Measurements from ENCODE around the gene GCC1.

The GCC1 gene, protein sequence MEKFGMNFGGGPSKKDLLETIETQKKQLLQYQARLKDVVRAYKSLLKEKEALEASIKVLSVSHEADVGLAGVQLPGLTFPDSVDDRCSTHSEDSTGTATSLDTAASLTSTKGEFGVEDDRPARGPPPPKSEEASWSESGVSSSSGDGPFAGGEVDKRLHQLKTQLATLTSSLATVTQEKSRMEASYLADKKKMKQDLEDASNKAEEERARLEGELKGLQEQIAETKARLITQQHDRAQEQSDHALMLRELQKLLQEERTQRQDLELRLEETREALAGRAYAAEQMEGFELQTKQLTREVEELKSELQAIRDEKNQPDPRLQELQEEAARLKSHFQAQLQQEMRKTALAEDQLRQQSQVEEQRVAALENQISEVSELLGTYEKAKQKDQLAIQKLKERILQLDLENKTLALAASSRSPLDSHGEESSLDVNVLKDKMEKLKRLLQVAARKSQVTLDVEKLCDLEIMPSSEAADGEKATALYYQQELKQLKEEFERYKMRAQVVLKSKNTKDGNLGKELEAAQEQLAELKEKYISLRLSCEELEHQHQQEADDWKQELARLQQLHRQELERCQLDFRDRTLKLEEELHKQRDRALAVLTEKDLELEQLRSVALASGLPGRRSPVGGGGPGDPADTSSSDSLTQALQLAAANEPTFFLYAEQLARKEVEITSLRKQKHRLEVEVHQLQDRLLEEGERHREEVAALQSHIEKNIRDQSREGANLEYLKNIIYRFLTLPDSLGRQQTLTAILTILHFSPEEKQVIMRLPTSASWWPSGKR

DNA sequence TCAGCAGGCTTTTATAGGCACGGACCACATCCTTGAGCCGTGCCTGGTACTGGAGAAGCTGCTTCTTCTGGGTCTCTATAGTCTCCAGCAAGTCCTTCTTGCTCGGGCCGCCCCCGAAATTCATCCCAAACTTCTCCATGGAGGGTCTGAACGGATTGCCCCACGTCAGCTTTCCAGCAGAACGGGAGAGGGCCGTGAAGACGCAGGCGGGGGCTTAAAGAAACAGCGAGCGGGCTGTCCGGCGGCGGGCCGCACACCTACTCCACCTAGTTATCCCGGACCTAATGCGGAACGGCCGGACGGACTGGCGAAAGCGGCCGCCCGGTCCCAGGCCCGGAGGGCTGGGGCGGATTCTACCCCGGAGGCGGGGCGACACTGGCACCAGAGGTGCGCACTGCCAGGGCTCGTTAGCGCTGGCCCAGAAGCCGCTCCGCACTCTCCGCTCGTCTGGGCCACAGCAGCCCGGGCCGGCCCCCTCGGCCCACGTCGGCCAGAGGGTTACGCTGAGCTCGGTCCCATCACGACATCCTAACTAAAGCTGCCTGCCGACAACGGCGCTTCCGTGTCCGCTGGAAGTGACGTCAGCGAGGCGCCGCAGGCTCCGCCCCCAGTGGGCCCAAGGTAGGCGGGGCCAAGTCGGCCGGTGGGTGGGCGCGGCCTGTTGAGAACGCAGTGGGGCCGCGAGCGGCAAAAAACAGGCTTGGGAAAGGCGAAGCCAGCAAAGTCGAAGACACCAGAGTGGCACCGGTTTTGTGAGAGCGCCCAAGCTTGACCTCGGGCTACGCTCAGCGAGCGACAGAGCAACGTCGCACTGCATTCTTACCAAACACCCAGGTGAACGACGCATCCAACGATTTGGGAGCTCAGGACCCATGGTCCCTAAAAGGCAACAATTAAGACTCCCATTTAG is at the start of gene GCC1:
Gene GCC1 (minus strand): TSS at position 553 of the 910 bp plus-strand sequence. CDS start 414 bp downstream, at position 139.
- DNase-seq: peak; percentile 99

DNA sequence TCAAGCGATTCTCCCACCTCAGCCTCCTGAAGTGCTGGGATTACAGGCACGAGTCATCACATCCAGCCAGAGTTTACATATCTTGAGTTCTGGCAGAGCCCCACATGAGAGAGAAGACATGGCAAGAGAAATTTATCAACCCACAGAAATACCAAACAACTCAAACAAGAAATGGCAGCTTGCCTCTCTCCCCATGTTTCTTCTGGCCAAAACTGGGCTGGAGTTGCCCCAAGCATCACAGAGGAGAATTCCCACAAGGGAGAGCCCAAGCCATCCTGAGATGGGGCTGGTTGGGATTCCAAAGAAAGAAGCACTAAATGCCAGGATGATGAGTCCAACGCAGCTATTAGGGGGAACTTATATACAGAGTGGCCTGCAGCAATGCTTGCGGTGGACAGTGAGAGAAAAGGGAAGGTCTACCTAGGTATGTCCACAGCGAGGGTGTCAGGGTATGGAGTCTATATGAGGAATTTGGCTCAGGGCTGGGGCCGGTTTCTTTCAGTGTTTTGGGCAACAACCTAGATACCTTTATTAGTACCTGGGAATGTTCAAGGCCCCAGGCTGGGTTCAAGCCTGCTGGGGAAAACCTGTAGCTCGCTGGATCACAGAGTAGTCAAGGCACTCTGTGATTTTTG is 47.0 kb upstream of the GCC1 start:
- DNase-seq: no peak

DNA sequence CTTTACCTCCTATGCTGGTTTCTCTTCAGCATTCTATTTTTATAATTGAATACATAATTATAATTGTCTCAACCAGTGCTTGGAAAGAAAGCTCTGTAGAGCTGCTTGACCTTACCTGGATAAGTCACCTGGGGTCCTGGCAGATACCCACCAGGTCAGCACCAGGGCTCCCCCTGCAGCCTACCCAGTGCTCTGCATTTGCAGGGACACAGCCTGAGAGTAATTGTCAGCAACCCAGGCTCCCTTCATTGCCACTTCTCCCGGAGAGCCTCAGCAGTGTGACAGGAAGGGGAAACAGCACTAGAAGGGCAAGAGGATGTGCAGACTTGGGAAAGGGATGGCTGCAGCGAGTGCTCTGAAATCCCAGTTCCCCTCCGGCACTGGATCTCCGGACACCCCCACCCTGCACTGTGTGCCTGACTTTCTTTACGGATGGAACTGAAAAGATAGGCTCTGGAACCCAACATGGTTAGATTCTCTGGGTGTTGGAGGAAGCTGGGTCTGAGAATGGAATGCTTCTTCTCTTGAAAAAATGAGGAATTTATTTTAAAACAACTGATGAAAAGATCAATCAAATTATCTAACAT is 44.0 kb upstream of the GCC1 start:
- DNase-seq: peak; percentile 61

DNA sequence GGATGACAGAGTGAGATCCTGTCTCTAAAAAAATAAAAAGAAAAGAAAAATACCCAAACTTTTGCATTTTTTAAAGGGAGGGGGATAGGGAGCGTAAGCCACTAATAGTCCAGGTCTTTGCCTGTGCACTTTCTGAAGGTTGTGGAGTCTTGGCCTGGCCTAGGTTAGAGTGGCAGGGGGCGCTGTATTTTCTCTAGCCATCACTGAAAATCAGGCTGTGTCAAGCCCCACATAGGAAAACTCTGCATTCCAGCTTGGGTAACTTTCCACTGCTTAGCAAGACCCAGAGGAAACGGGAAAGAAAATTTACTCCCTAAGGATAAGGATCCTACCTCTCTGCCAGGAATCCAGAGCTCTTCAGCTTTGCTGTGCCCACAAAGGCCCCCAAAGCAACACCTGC is 43.0 kb upstream of the GCC1 start:
- DNase-seq: no peak

DNA sequence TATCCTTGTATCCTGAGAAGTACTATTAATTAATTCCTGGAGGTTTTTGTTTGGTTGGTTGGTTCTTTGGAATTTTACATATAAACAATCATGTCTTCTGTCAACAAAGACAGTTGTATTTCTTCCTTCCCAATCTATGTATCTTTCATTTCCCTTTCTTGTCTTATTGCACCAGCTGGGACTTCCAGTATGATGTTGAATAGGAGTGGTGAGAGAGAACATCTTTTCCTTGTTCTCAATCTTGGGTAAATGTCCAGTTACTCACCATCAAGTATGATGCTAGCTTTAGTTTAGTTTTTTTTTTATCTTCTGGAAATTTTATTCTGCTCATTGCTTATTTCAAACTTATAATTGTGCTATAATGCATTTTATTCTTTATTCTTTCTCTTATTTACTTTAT is 39.9 kb upstream of the GCC1 start:
- DNase-seq: no peak

DNA sequence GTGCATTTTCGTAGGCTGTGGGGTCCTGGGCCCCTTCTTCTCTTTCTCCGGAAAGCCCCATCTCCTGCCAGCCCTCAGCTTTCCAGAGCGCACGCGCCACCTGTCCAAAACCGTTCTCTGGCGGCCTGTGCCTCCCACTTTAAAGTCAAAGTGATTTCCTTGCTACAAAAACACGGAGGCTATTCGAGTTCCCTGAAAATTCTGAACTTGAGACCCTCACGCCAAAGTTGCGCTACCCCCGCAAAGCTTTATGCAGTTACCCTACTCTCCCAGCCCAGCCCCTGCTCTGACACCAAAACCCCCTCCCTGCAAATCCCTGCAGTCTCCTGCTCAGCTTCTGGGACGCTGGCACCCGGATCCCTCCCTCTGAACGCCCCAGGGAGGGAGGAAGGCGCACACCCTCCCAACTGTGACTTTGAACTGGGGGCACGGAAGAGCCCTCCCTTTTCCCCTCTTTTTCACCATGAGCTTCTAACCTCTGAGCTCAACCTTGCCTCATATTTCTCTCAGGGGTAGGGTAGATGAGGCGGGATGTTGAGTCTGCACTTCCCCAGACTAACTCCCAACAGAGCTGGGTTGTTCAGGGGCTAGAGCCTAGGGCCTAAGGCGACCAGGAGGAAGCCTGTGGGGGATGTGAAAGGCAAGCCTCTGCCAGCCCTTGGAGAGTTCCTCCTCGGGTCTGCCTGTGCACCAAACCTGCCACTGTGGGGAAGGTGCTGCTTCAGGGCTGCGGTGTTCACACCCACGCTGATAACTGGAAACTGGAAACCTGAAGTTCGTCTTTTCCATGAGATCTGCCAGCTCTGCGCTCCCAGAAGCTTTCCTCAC is 35.2 kb upstream of the GCC1 start:
- no peak for DNase-seq

DNA sequence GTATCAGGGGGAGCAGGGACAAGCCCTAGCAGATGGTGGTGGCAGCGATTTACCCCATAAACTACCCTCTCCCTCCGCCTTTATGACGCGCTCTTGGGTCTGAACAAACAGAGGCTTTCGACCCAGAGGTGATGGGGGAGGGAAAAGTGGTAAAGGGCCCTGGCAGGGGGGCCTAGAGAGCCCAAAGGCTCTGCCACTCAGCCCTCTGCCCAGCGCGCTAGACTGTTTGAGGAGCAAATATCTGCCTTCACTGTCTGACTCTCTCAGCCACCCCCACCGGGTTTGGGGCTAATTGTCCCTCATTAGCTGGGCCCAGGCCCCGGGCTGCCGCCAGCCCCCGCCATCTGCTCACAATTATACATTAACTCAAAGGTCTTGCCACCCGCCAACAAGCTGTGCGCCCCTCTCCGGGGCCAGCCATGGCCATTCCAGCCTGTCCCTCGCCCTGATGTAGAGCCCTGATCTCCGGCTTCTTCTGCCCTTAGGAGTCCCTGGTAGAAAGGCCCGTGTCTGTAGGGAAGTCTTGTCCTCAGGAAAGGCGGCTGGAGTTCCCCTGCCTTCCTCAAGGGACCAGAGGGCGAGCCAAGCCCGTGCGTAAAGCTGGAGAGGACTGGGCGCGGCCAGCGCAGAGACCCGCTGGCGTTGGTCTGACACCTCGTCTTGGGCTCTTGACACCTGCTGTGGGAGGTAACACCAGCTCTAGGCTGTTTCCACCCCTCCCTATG is 34.4 kb upstream of the GCC1 start:
- no peak for DNase-seq

DNA sequence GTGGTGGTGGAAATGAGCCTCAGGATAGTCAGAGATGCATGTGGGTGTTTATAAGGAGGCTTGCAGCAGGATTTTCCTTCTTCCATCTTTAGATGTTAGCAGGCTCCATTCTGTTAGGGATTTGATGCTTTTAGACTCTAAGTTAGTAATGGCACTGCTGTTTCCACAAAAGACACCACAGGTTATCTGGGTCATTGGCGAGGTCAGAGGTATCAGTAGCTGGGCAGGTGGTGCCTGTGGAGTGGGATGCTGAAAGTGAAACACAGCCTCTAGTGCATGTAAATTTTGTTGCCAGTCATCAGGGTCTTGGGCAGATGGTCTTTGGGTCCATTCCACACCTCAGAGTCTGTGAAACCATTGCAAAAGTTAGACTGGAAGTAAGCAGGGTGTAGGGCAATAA is 33.4 kb upstream of the GCC1 start:
- DNase-seq: no peak

DNA sequence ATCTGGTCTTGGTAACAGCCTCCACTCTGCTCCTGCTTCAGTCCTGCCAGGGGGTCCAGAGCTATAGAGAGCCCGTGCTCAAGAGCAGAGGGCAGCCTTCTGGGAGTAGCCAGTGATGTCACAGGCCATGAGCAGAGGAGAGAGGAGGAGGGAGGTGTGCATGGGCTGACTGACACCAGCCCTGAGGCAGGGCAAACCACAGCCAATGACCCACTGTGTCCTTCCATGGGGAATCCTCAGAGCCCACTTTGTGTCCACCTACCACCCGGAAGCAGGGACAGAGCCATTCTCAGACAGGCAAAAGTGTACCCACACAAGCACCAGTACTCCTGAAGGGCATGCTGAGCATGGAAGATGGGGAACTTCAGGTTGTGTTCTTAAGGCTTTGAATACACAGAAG is 32.6 kb upstream of the GCC1 start, which contains the start of gene PAX4:
Gene PAX4 (minus strand): TSS at position 101 of the 400 bp plus-strand sequence. CDS start 2,214 bp downstream, outside the sequence.
- no peak for DNase-seq

DNA sequence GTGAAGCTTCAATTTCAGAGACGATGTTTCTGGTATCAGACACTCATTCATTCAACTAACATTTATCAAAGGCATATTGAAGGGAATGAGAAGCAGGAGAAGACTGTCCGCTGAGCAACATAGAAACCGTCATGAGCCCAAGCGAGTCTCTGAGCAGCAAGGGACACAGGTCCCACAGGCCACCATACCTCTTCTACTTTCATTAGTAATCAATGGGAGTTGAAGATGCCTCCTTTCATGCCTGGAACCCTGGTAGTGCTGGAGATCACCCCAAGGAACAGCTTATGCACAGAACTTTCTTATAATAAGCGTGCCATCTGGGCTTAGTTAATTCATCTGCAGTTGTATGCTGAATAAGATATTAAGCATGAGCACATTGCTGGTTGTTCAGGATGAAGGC is 31.3 kb upstream of the GCC1 start:
- no peak for DNase-seq

DNA sequence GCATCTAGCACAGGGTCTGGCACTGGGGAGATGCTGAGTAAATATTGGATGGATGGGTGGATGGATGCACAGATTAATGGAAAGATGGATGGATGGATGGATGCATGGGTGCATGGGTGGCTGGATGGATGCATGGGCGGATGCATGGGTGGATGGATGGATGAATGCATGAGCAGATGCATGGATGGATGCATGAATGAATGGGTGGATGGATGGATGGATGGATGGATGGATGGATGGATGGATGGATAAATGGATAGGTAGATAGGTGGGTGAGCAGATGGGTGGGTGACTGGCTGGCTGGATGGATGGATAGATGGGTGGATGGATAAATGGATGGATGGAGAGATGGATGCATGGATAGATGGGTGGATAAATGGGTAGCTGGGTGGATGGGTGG is 26.9 kb upstream of the GCC1 start:
- DNase-seq: no peak

DNA sequence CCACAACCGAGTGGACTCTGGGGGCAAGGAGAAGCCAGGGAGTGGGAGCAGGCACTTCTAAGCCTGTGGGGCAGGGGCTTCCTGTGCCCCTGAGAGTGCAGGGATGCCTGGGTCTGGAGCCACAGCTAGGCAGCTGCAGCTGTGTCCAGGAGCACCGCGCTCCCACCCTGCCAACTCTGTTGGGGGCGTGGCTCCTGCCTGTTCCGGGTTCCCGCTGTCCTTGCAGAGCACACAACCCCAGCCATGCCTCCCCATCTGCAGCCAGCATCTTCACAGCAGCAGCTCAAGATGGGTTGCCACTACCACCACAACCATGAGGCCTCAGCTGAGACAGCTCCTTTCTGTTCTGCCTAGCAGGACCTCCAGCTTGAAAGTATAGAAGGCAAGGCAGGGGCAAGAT is 23.9 kb upstream of the GCC1 start:
- no peak for DNase-seq

DNA sequence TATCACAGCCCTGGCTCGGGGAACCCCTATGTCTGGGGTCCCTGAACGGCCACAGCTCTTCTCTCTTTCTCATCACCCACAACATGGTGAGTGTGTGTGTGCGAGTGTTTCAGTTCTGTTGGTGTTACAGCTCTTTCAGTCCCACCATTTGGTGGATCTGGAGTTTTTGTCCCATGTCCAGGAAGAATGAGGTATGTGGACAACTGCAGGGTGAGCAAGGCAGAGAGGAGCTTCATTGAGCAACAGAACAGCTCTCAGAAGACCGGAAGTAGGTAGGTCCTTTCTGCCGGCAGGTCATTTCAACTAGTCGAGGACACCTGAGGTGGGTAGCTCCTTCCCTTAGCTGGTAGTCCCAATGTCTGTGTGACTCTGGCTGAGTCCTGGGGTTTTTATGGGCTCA is 23.1 kb upstream of the GCC1 start:
- no peak for DNase-seq

DNA sequence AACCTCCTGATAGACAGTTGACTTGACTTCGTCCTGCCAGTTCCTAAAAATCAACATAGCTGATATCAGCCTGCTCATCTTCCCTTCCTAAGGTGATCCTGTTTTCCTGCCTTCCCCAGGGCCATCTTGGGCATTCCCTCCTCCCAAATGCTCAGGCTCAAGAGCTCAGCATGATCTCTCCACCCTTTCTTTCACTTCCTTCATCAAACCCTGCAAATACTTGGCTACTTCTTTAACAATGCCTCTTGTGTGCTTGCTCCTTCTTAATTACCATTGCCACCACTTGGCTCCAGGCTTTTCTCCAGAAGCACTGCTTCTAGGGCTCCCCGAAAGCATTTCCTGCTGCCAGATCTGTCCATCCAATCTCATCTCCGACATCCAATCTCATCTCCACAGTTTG is 15.5 kb upstream of the GCC1 start:
- DNase-seq: no peak

DNA sequence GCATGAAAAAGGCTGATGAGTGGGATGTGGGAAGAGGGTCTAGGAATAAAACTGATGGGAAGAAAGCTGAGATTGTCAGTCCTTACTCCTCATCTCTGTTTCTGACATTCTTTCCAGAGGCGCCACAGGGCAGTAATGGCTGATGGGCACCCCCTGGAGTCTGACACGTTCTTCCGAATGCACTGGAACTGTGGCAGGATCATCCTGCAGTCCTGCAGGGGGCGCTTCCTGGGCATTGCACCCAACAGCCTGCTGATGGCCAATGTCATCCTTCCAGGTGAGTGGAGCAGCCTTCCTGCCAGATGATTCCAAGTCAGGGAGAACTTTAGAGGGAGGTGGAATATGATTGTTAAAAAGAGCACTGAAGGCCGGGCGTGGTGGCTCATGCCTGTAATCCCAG is 12.9 kb upstream of the GCC1 start:
- DNase-seq: no peak

DNA sequence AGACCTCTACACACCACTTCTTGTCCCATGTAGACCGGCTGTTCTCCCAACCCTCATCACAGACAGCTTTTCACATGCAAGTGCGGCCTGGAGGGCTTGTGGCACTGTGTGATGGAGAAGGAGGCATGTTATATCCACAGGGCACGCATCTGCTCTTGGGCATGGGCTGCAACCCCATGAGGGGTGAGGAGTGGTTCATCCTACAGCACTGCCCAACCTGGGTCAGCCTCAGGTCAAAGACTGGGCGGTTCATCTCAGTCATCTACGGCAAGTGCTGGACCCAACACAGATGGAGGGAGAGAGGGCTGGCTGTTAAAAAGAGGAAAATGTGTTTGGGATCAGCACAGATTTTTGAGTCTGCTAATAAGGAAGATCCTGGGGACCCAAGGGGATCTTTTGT is 10.3 kb upstream of the GCC1 start:
- no peak for DNase-seq

DNA sequence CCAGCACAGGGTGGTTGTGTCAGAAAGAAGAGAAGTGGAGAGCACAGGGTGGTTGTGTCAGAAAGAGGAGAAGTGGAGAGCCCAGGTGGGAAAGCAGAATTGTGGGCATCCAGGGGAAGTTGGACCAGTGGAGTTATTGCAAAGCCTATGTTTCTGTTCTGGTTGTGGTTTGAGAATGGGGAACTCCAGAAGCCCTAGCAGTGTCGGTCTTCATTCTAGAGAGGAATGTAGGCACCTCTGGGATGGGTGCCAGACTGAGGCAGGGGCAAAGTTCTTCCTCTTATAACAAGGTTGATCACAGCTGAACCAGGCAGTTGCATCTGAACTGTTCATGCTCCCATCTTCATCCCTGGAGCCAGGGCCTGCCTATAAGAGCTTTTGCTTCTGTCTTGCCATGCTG is 9.1 kb upstream of the GCC1 start:
- no peak for DNase-seq

DNA sequence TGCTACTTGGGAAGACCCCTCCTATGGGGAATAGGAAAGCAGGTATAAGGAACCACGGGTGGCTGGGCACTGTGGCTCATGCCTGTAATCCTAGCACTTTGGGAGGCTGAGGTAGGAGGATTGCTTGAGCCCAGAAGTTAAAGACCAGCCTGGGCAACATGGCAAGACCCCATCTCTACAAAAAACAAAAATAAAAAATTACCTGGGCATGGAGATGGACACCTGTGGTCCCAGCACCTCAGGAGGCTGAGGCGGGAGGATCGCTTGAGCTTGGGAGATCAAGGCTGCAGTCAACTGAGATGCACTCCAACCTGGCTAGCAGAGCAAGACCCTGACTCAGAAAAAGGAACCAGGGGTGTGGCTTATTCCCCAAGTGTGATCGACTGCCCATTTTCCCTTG is 7.2 kb upstream of the GCC1 start:
- no peak for DNase-seq

DNA sequence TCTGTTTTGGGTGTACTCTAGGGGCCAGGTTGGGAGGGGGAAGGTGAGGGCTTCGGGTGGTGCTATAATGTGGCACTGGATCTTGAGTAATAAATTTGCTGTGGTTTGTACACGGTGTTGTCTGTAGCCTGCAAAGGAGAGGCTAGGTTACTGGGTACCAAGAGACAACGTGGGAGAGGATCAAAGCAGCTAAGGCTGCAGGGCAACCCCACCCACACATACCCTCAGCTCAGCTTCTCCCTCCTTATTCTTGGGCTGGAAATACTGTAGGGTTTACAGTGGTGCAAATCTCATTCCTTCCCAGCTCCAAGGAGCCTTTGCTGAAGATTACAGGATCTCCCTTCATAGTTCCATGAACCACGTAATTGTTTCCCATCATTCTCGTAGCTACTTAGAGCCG is 6.2 kb upstream of the GCC1 start:
- DNase-seq: no peak

DNA sequence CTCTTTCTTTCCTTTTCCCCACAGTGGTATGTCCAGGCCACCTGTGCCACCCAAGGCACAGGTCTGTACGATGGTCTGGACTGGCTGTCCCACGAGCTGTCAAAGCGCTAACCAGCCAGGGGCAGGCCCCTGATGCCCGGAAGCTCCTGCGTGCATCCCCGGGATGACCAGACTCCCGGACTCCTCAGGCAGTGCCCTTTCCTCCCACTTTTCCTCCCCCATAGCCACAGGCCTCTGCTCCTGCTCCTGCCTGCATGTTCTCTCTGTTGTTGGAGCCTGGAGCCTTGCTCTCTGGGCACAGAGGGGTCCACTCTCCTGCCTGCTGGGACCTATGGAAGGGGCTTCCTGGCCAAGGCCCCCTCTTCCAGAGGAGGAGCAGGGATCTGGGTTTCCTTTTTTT is 5.8 kb upstream of the GCC1 start:
- DNase-seq: no peak

DNA sequence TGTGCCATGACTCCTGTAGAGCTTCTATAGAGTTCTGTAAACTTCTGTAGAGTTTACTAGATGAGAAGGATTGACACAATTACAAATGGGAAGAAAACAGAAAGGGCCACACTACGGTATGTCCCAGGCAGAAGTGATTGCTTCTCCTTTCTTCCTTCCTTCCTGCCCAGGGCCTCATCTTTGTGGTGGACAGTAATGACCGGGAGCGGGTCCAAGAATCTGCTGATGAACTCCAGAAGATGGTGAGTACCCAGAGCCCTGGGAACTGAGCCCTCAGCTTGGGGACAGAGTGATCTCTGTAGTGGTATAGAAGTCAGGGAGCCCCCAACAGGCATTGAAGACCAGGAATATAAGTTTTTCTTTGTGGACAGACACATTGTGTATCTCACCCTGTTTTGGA is 4.5 kb upstream of the GCC1 start:
- DNase-seq: no peak
